PC-9 (cell line): Measurements from ENCODE around the gene KLHL14. TPM values are rescaled to one million over a fixed set of nuclear protein-coding genes. Genes with fewer than 3 reads are reported as not detected.

Experiments
- BruUV-seq: library from RNA; stranded (reverse); fragments of 400-500 nt; replicated peaks from 2 replicates; lab custom pipeline; 2021; lab: Mats Ljungman, UMichigan
- CTCF ChIA-PET: fragments of 300-600 bp; sonication (Branson Sonifier 250); formaldehyde crosslinking; loops from one replicate; lab custom pipeline; 2022; ENCODE audit warnings: antibody characterized with exemption; lab: Charles Lee
- POLR2A ChIA-PET: fragments of 300-600 bp; sonication (Branson Sonifier 250); formaldehyde crosslinking; loops from one replicate; lab custom pipeline; 2022; ENCODE audit warnings: antibody characterized with exemption; ENCODE audit not compliant: unreplicated experiment; lab: Charles Lee
- DNase-seq, 2 experiments: peaks; one replicate each; pipeline versions ENCODE4 v3.0.0 to v3.0.0-alpha.2; 2015 to 2022; ENCODE audit warnings: mixed read lengths in 1 of 2
- H2AFZ ChIP-seq: fragments of 200-600 bp; sonication (generic); 2 replicates; pipeline ENCODE4 v1.8.1; 2017; ENCODE audit warnings: antibody characterized with exemption
- H3F3A ChIP-seq: fragments of 200-600 bp; sonication (generic); 2 replicates; pipeline ENCODE4 v1.8.1; 2017; ENCODE audit warnings: antibody characterized with exemption, mild to moderate bottlenecking, low read depth; ENCODE audit not compliant: insufficient read depth
- H3K27ac ChIP-seq: fragments of 200-600 bp; sonication (generic); 2 replicates; pipeline ENCODE4 v1.6.1; 2016; ENCODE audit warnings: mixed run types
- H3K27me3 ChIP-seq: fragments of 200-600 bp; sonication (generic); 2 replicates; pipeline ENCODE4 v1.6.1; 2016; ENCODE audit warnings: low read depth, mixed run types; ENCODE audit not compliant: insufficient read depth
- H3K36me3 ChIP-seq: fragments of 200-600 bp; sonication (generic); 2 replicates; pipeline ENCODE4 v1.6.1; 2016; ENCODE audit warnings: low read depth, mixed run types
- H3K4me1 ChIP-seq: fragments of 200-600 bp; sonication (generic); replicated peaks from 2 replicates; pipeline ENCODE4 v1.6.1; 2016; ENCODE audit warnings: mixed run types; ENCODE audit not compliant: insufficient read depth
- H3K4me2 ChIP-seq: fragments of 200-600 bp; sonication (generic); 2 replicates; pipeline ENCODE4 v1.6.1; 2017; ENCODE audit warnings: mixed run types
- H3K4me3 ChIP-seq: fragments of 200-600 bp; sonication (generic); 2 replicates; pipeline ENCODE4 v1.6.1; 2016; ENCODE audit warnings: mixed run types
- H3K79me2 ChIP-seq: fragments of 200-600 bp; sonication (generic); 2 replicates; pipeline ENCODE4 v1.6.1; 2017; ENCODE audit warnings: low read depth, mixed run types
- H3K9me2 ChIP-seq: fragments of 200-600 bp; sonication (generic); 2 replicates; pipeline ENCODE4 v1.8.1; 2017; ENCODE audit warnings: mild to moderate bottlenecking; ENCODE audit not compliant: insufficient read depth
- H3K9me3 ChIP-seq: fragments of 200-600 bp; sonication (generic); 2 replicates; pipeline ENCODE4 v1.8.1; 2016; ENCODE audit warnings: low read depth; ENCODE audit not compliant: insufficient read depth
- H4K20me1 ChIP-seq: fragments of 200-600 bp; sonication (generic); 2 replicates; pipeline ENCODE4 v1.8.1; 2017; ENCODE audit not compliant: insufficient read depth
- EZH2 ChIP-seq: fragments of 200-600 bp; sonication (generic); IDR thresholded peaks from 2 replicates; pipeline ENCODE4 v1.8.0; 2017; ENCODE audit warnings: antibody characterized with exemption, low read depth
- intact Hi-C: fragments of 100-400 bp; cut with micrococcal nuclease; formaldehyde crosslinking; loops from one replicate; pipeline ENCODE4 v1.10.0; 2022; ENCODE audit not compliant: unreplicated experiment
- total RNA-seq: library from RNA; stranded (reverse); gene quantifications from 2 replicates; pipeline ENCODE4 v1.2.3, GENCODE V29; 2021
- TF ChIP-seq, protein P1 (sequence below): fragments of 200-600 bp; sonication (generic); conservative IDR thresholded peaks from 2 replicates; pipeline ENCODE4 v1.6.1; 2017; ENCODE audit warnings: mixed run types, antibody characterized with exemption, mild to moderate bottlenecking, moderate library complexity

The KLHL14 gene
- total RNA-seq, 1 experiment from 2014 or later: not detected

DNA sequence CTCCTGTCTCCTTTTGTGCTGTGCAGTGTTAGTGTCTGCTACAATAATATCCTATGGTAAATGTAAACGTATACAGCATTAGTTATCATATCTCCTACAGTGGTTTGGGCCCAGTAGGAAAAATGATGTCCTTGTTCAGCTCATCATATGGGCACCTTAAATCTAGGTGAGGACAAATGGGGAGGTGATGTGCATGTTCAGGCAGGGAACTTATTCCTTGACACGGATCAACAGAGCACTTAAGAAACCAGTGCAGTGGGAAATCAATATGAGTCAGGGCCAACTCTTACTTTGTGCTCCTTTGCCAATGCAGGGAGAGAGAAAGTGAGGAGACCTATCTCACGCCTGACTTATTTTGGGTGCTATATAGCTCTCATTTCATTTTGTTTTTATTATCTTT, 76.4 kb downstream of the KLHL14 start:
- H3K27me3 ChIP-seq: no peaks in the 10 kb centered on the region
- H3K36me3 ChIP-seq: no peaks in the 10 kb centered on the region
- no peak overlapping the region for H3K27ac ChIP-seq
- BruUV-seq: no TSS peak
- no peaks in the 10 kb centered on the region for H3K9me3 ChIP-seq
- no peak overlapping the region for H3K4me2 ChIP-seq
- intact Hi-C loops: no loop called here
- H3K9me2 ChIP-seq: no peaks in the 10 kb centered on the region
- no peak for DNase-seq
- H3F3A ChIP-seq: no peaks in the 10 kb centered on the region
- ChIA-PET CTCF (no interaction called here), POLR2A (no interaction called here)
- no peaks in the 10 kb centered on the region for H3K79me2 ChIP-seq
- no peak for TF ChIP-seq EZH2
- no peak overlapping the region for H2AFZ ChIP-seq
- no peaks in the 10 kb centered on the region for H4K20me1 ChIP-seq
- no peak overlapping the region for H3K4me3 ChIP-seq
- no peaks in the 10 kb centered on the region for H3K4me1 ChIP-seq

DNA sequence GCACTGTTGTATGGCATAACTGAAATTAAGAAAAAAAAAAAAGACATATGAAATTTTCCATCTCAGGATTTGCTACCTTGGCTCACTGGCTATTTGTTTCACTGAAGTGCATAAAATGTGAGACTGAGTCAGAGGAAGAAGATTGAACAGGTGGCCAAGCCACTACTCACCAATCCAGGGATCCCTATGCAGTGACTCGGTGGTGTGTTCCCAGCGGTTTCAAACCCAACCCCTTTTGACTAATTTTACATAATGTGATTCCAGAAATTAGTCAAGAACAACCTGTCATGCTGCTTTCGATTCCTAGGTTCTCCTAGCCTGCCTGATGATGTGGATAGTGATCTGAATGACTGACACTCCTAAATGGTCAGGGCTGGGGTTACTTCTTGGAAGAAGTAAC, 77.3 kb downstream of the KLHL14 start:
- Histone ChIP-seq H3K27ac (no peak overlapping the region), H3K4me2 (no peak overlapping the region), H4K20me1 (no peaks in the 10 kb centered on the region), H3K4me1 (no peaks in the 10 kb centered on the region), H3F3A (no peaks in the 10 kb centered on the region), H3K36me3 (no peaks in the 10 kb centered on the region), H2AFZ (no peak overlapping the region), H3K4me3 (no peak overlapping the region), H3K9me3 (no peaks in the 10 kb centered on the region), H3K9me2 (no peaks in the 10 kb centered on the region), H3K79me2 (no peaks in the 10 kb centered on the region), H3K27me3 (no peaks in the 10 kb centered on the region)
- DNase-seq: no peak
- no TSS peak for BruUV-seq
- ChIA-PET CTCF (no interaction called here), POLR2A (no interaction called here)
- intact Hi-C loops: no loop called here
- TF ChIP-seq, protein P1, sequence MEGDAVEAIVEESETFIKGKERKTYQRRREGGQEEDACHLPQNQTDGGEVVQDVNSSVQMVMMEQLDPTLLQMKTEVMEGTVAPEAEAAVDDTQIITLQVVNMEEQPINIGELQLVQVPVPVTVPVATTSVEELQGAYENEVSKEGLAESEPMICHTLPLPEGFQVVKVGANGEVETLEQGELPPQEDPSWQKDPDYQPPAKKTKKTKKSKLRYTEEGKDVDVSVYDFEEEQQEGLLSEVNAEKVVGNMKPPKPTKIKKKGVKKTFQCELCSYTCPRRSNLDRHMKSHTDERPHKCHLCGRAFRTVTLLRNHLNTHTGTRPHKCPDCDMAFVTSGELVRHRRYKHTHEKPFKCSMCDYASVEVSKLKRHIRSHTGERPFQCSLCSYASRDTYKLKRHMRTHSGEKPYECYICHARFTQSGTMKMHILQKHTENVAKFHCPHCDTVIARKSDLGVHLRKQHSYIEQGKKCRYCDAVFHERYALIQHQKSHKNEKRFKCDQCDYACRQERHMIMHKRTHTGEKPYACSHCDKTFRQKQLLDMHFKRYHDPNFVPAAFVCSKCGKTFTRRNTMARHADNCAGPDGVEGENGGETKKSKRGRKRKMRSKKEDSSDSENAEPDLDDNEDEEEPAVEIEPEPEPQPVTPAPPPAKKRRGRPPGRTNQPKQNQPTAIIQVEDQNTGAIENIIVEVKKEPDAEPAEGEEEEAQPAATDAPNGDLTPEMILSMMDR: no peak
- no peak for TF ChIP-seq EZH2

DNA sequence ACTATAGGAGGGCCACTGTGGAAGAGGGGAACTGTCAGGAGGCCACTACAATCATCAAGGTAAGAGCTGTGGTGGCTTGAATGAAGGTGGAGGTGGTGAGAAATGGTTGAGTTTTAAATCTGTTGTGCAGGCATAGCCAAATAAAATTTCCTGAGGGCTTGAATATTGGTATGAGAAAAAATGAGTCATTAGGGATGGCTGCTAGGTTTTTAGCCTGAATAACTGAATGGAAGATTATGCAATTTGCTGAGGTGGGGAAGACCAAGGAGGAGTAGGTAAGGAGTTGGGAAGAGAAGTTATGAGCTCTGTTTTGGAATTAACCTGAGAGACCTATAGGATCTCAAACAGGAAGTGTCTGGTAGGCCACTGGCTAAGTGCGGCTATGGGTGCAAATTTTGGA, 84.0 kb downstream of the KLHL14 start:
- Histone ChIP-seq H3K9me2 (no peaks in the 10 kb centered on the region), H3K27ac (no peak overlapping the region), H3K79me2 (no peaks in the 10 kb centered on the region), H3F3A (no peaks in the 10 kb centered on the region), H3K4me2 (no peak overlapping the region), H3K27me3 (no peaks in the 10 kb centered on the region), H3K4me3 (no peak overlapping the region), H3K36me3 (no peaks in the 10 kb centered on the region), H4K20me1 (no peaks in the 10 kb centered on the region), H2AFZ (no peak overlapping the region), H3K9me3 (no peaks in the 10 kb centered on the region), H3K4me1 (no peaks in the 10 kb centered on the region)
- DNase-seq: no peak
- ChIA-PET POLR2A (no interaction called here), CTCF (no interaction called here)
- intact Hi-C loops: no loop called here
- TF ChIP-seq, protein P1: no peak
- TF ChIP-seq EZH2: no peak
- BruUV-seq: no TSS peak

DNA sequence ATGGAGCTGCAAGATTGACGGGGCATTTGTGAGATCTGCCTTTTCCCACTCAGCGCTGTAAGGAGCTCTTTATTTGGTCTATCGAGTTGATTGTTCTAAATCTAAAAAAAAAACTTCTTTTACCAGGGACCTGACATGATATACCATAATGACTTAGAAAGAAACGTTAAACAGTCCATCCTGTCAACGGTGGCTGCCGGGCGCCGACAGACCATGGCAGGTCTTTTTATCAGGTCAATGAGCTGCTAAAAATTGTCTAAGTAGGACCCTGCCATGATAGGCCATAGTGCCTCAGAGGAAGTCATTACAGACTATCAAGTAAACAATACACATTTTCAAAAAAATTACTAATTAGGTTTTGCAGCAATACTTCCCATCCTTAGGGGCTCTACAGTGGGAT, 87.9 kb downstream of the KLHL14 start:
- intact Hi-C loops: no loop called here
- Histone ChIP-seq H3K27me3 (no peaks in the 10 kb centered on the region), H3K4me2 (no peak overlapping the region), H3K4me3 (no peak overlapping the region), H3K4me1 (no peaks in the 10 kb centered on the region), H3K9me2 (no peaks in the 10 kb centered on the region), H3K79me2 (no peaks in the 10 kb centered on the region), H4K20me1 (no peaks in the 10 kb centered on the region), H2AFZ (no peak overlapping the region), H3K27ac (no peak overlapping the region), H3F3A (no peaks in the 10 kb centered on the region), H3K36me3 (no peaks in the 10 kb centered on the region), H3K9me3 (no peaks in the 10 kb centered on the region)
- CTCF ChIA-PET: no interaction called here
- no peak for DNase-seq
- BruUV-seq: no TSS peak
- TF ChIP-seq, protein P1: no peak
- no peak for TF ChIP-seq EZH2
- POLR2A ChIA-PET: no interaction called here
